H7 (cell line): ENCODE results near the gene FAP. TPM values are rescaled to one million over a fixed set of nuclear protein-coding genes. Genes with fewer than 3 reads are reported as not detected.
A peak's percentile ranks its signal among the peaks of the same experiment; 100 is the strongest.

Source experiments
- DNase-seq: peaks from one replicate; pipeline ENCODE4 v3.0.0; 2012
- H3K27me3 ChIP-seq: 2 replicates; pipeline ENCODE4 v1.6.0; 2011; ENCODE audit warnings: mild to moderate bottlenecking, low read length; ENCODE audit not compliant: control insufficient read depth, insufficient read depth
- H3K36me3 ChIP-seq: replicated peaks from 2 replicates; pipeline ENCODE4 v1.5.1; 2011; ENCODE audit warnings: low read length; ENCODE audit not compliant: control insufficient read depth, insufficient read depth
- H3K4me3 ChIP-seq: 2 replicates; pipeline ENCODE4 v1.5.1; 2011; ENCODE audit warnings: low read depth, mild to moderate bottlenecking, control low read depth, low read length, moderate library complexity; ENCODE audit not compliant: insufficient read depth
- total RNA-seq: library from RNA; depleted of rRNA; stranded (reverse); fragments of >200 nt; shearing (Covaris generic); gene quantifications from 2 replicates; pipeline ENCODE4 v1.2.3, GENCODE V29; 2014

Gene FAP
- total RNA-seq, 1 experiment from 2014 or later: not detected

GRCh38 chr2:162185541-162186232 is 57.6 kb downstream of the FAP start:
- DNase-seq: no peak
- Histone ChIP-seq H3K27me3 (no peaks in the 10 kb centered on the region), H3K36me3 (no peaks in the 10 kb centered on the region), H3K4me3 (no peak overlapping the region)

GRCh38 chr2:162184821-162185450 is 58.3 kb downstream of the FAP start:
- Histone ChIP-seq H3K27me3 (no peaks in the 10 kb centered on the region), H3K36me3 (no peaks in the 10 kb centered on the region), H3K4me3 (no peak overlapping the region)
- no peak for DNase-seq

GRCh38 chr2:162184359-162184758 is 58.9 kb downstream of the FAP start:
- Histone ChIP-seq H3K4me3 (no peak overlapping the region), H3K36me3 (no peaks in the 10 kb centered on the region), H3K27me3 (no peaks in the 10 kb centered on the region)
- no peak for DNase-seq

GRCh38 chr2:162182395-162182794 is 60.9 kb downstream of the FAP start:
- H3K4me3 ChIP-seq: no peak overlapping the region
- no peak for DNase-seq
- H3K27me3 ChIP-seq: no peaks in the 10 kb centered on the region
- no peaks in the 10 kb centered on the region for H3K36me3 ChIP-seq

- no peaks in the 10 kb centered on the region for H3K36me3 ChIP-seq
Measured at GRCh38 chr2:162177301-162177700, 65.9 kb downstream of the FAP start.

GRCh38 chr2:162175714-162176113 is 67.5 kb downstream of the FAP start:
- H3K4me3 ChIP-seq: no peak overlapping the region
- DNase-seq: no peak
- H3K27me3 ChIP-seq: no peaks in the 10 kb centered on the region
- H3K36me3 ChIP-seq: no peaks in the 10 kb centered on the region

More at GRCh38 chr2:162177301-162177700, 65.9 kb downstream of the FAP start:
- no peak for DNase-seq
- H3K4me3 ChIP-seq: no peak overlapping the region
- H3K27me3 ChIP-seq: no peaks in the 10 kb centered on the region

GRCh38 chr2:162174746-162175145 is 68.5 kb downstream of the FAP start:
- no peak for DNase-seq
- no peak overlapping the region for H3K4me3 ChIP-seq
- H3K36me3 ChIP-seq: no peaks in the 10 kb centered on the region
- H3K27me3 ChIP-seq: no peaks in the 10 kb centered on the region

GRCh38 chr2:162172802-162173370 is 70.4 kb downstream of the FAP start:
- no peaks in the 10 kb centered on the region for H3K36me3 ChIP-seq
- no peak for DNase-seq
- H3K4me3 ChIP-seq: no peak overlapping the region
- H3K27me3 ChIP-seq: no peaks in the 10 kb centered on the region

- Histone ChIP-seq H3K27me3 (no peaks in the 10 kb centered on the region), H3K36me3 (no peaks in the 10 kb centered on the region), H3K4me3 (no peak overlapping the region)
- DNase-seq: no peak
Measured at GRCh38 chr2:162166745-162167144, 76.5 kb downstream of the FAP start.

GRCh38 chr2:162166174-162166573 is 77.1 kb downstream of the FAP start:
- H3K4me3 ChIP-seq: no peak overlapping the region
- no peak for DNase-seq
- H3K27me3 ChIP-seq: no peaks in the 10 kb centered on the region
- no peaks in the 10 kb centered on the region for H3K36me3 ChIP-seq

GRCh38 chr2:162164802-162165201 is 78.4 kb downstream of the FAP start:
- no peak for DNase-seq
- no peaks in the 10 kb centered on the region for H3K36me3 ChIP-seq
- H3K27me3 ChIP-seq: no peaks in the 10 kb centered on the region
- no peak overlapping the region for H3K4me3 ChIP-seq

- no peak for DNase-seq
- no peaks in the 10 kb centered on the region for H3K36me3 ChIP-seq
- H3K4me3 ChIP-seq: no peak overlapping the region
- no peaks in the 10 kb centered on the region for H3K27me3 ChIP-seq
Measured at GRCh38 chr2:162159446-162159845, 83.8 kb downstream of the FAP start.

- no peaks in the 10 kb centered on the region for H3K27me3 ChIP-seq
- no peaks in the 10 kb centered on the region for H3K36me3 ChIP-seq
- no peak overlapping the region for H3K4me3 ChIP-seq
- DNase-seq: no peak
Measured at GRCh38 chr2:162156149-162156548, 87.1 kb downstream of the FAP start.

- no peak for DNase-seq
- H3K36me3 ChIP-seq: no peaks in the 10 kb centered on the region
- no peak overlapping the region for H3K4me3 ChIP-seq
- H3K27me3 ChIP-seq: no peaks in the 10 kb centered on the region
Measured at GRCh38 chr2:162155093-162155492, 88.2 kb downstream of the FAP start.

GRCh38 chr2:162153608-162154224 is 89.5 kb downstream of the FAP start:
- Histone ChIP-seq H3K36me3 (no peaks in the 10 kb centered on the region), H3K4me3 (no peak overlapping the region), H3K27me3 (no peaks in the 10 kb centered on the region)
- DNase-seq: peak; percentile 38
